HCT116 (cell line): ENCODE measurements around the gene CTNND2. TPM values are rescaled to one million over a fixed set of nuclear protein-coding genes. Genes with fewer than 3 reads are reported as not detected.

Source experiments
- ATAC-seq: fragments of 200-7000 bp; cut with Tn5 transposase; 2 replicates; pipeline ENCODE4 v1.9.1; 2020; ENCODE audit warnings: mild to moderate bottlenecking, moderate library complexity
- BruUV-seq: library from RNA; stranded (reverse); fragments of 400-500 nt; replicated peaks from 2 replicates; lab custom pipeline; 2021; lab: Mats Ljungman, UMichigan
- CTCF ChIA-PET: fragments of 300-600 bp; sonication (Branson Sonifier 250); formaldehyde crosslinking; loops from one replicate; lab custom pipeline; 2021; ENCODE audit warnings: antibody characterized with exemption; lab: Charles Lee
- POLR2A ChIA-PET: fragments of 300-600, 350-600 bp; sonication (Branson Sonifier 250); formaldehyde crosslinking; loops from one replicate; lab custom pipeline; 2021; ENCODE audit warnings: antibody characterized with exemption; lab: Charles Lee
- RAD21 ChIA-PET, 2 experiments: fragments of 300-600 bp; sonication (Branson Sonifier 250); formaldehyde crosslinking; loops; one replicate each; lab custom pipeline; 2023; ENCODE audit warnings: low total read pairs in 2 of 2; ENCODE audit not compliant: uncharacterized antibody in 2 of 2, unreplicated experiment in 2 of 2, low non-redundant PET in 1 of 2; lab: Charles Lee
- DNase-seq: peaks from one replicate; pipeline ENCODE4 v3.0.0-alpha.2; 2010; ENCODE audit warnings: low read depth, low spot score
- H2AFZ ChIP-seq: fragments of 200-600 bp; shearing (Covaris generic), sonication (generic); 2 replicates; pipeline ENCODE4 v1.6.1; 2017; ENCODE audit warnings: low read depth, mixed run types, mixed read lengths, antibody characterized with exemption, low read length; ENCODE audit not compliant: poor library complexity, severe bottlenecking
- H3K27ac ChIP-seq: 2 replicates; pipeline ENCODE4 v1.5.1; 2012; ENCODE audit warnings: low read depth, low read length
- H3K27me3 ChIP-seq: fragments of 200-600 bp; sonication (generic); 2 replicates; pipeline ENCODE4 v1.6.1; 2016; ENCODE audit warnings: mixed run types, low read length, mixed read lengths; ENCODE audit not compliant: insufficient read depth
- H3K36me3 ChIP-seq, 2 experiments: fragments of 200-500 bp in 1 of 2; fragments of 200-600 bp in 1 of 2; sonication (Bioruptor generic) in 1 of 2; sonication (generic) in 1 of 2; 2 replicates each; pipeline versions ENCODE4 v1.5.1 to v1.6.1; 2014 to 2016; ENCODE audit warnings: low read length in 2 of 2, inconsistent platforms in 1 of 2, mixed read lengths in 1 of 2, mixed run types in 1 of 2; ENCODE audit not compliant: insufficient read depth in 2 of 2, control insufficient read depth in 1 of 2
- H3K4me1 ChIP-seq, 2 experiments: fragments of 200-600 bp in 1 of 2; sonication (generic) in 1 of 2; 2 replicates each; pipeline versions ENCODE4 v1.5.1 to v1.6.1; 2012 to 2017; ENCODE audit warnings: low read length in 2 of 2, inconsistent platforms in 1 of 2, mild to moderate bottlenecking in 1 of 2, mixed read lengths in 1 of 2, mixed run types in 1 of 2, moderate library complexity in 1 of 2; ENCODE audit not compliant: insufficient read depth in 2 of 2, control insufficient read depth in 1 of 2
- H3K4me2 ChIP-seq: fragments of 200-600 bp; sonication (generic); 2 replicates; pipeline ENCODE4 v1.6.1; 2017; ENCODE audit warnings: mixed run types, low read length, mixed read lengths
- H3K4me3 ChIP-seq, 2 experiments: fragments of 200-600 bp in 1 of 2; sonication (generic) in 1 of 2; replicated peaks in 1 of 2; 2 replicates each; pipeline ENCODE4 v1.5.1; 2011 to 2016; ENCODE audit warnings: low read length in 2 of 2, control low read depth in 1 of 2, low read depth in 1 of 2, mild to moderate bottlenecking in 1 of 2, mixed read lengths in 1 of 2, mixed run types in 1 of 2
- H3K79me2 ChIP-seq: fragments of 200-600 bp; sonication (generic); 2 replicates; pipeline ENCODE4 v1.6.1; 2017; ENCODE audit warnings: mild to moderate bottlenecking, mixed run types, low read length, moderate library complexity, mixed read lengths; ENCODE audit not compliant: insufficient read depth
- H3K9ac ChIP-seq: fragments of 200-600 bp; sonication (generic); 2 replicates; pipeline ENCODE4 v1.6.1; 2016; ENCODE audit warnings: low read length, mixed read lengths
- H3K9me2 ChIP-seq: fragments of 200-600 bp; sonication (generic), shearing (Covaris generic); 2 replicates; pipeline ENCODE4 v1.6.1; 2017; ENCODE audit warnings: mixed run types, mild to moderate bottlenecking, moderate library complexity; ENCODE audit not compliant: insufficient read depth
- H3K9me3 ChIP-seq, 2 experiments: fragments of 200-500 bp in 1 of 2; fragments of 200-600 bp in 1 of 2; sonication (Bioruptor generic) in 1 of 2; sonication (generic) in 1 of 2; 2 replicates each; pipeline ENCODE4 v1.6.1; 2014 to 2017; ENCODE audit warnings: low read length in 2 of 2, mixed read lengths in 2 of 2, inconsistent platforms in 1 of 2, low read depth in 1 of 2, mild to moderate bottlenecking in 1 of 2, mixed run types in 1 of 2, moderate library complexity in 1 of 2; ENCODE audit not compliant: control insufficient read depth in 1 of 2, insufficient read depth in 1 of 2
- H4K20me1 ChIP-seq: fragments of 200-600 bp; sonication (generic), shearing (Covaris generic); 2 replicates; pipeline ENCODE4 v1.6.1; 2017; ENCODE audit warnings: mixed run types, mild to moderate bottlenecking, moderate library complexity; ENCODE audit not compliant: insufficient read depth
- CBX3 ChIP-seq: IDR thresholded peaks from 2 replicates; pipeline ENCODE4 v1.6.1; 2012; ENCODE audit warnings: low read depth
- CEBPB ChIP-seq: IDR thresholded peaks from 2 replicates; pipeline ENCODE4 v1.6.1; 2012; ENCODE audit warnings: low read depth
- EGR1 ChIP-seq: IDR thresholded peaks from 2 replicates; pipeline ENCODE4 v1.6.1; 2012; ENCODE audit warnings: low read depth
- EZH2phosphoT487 ChIP-seq: fragments of 200-600 bp; IDR thresholded peaks from 2 replicates; pipeline ENCODE4 v1.6.1; 2018; ENCODE audit warnings: antibody characterized with exemption, borderline replicate concordance
- POLR2A ChIP-seq: IDR thresholded peaks from 2 replicates; pipeline ENCODE4 v1.7.0; 2011; ENCODE audit warnings: borderline replicate concordance; ENCODE audit not compliant: insufficient read depth, insufficient read length; ENCODE audit errors: extremely low read depth
- POLR2AphosphoS5 ChIP-seq: IDR thresholded peaks from 2 replicates; pipeline ENCODE4 v1.6.1; 2011; ENCODE audit warnings: mild to moderate bottlenecking, low read depth, low read length, moderate library complexity
- RAD21 ChIP-seq: IDR thresholded peaks from 2 replicates; pipeline ENCODE4 v1.6.1; 2012; ENCODE audit warnings: low read depth, mild to moderate bottlenecking
- SP1 ChIP-seq: IDR thresholded peaks from 2 replicates; pipeline ENCODE4 v1.6.1; 2012; ENCODE audit warnings: low read depth
- SRF ChIP-seq: IDR thresholded peaks from 2 replicates; pipeline ENCODE4 v1.6.1; 2012; ENCODE audit warnings: low read depth
- TCF7L2 ChIP-seq: IDR thresholded peaks from 2 replicates; pipeline ENCODE4 v1.7.0; 2011; ENCODE audit warnings: borderline replicate concordance, inconsistent platforms; ENCODE audit not compliant: insufficient read depth, insufficient read length; ENCODE audit errors: extremely low read depth
- YY1 ChIP-seq: IDR thresholded peaks from 2 replicates; pipeline ENCODE4 v1.6.1; 2011; ENCODE audit warnings: low read length, low read depth, moderate library complexity, mild to moderate bottlenecking; ENCODE audit not compliant: insufficient replicate concordance; ENCODE audit errors: extremely low read depth
- ZFX ChIP-seq: fragments of 450-650 bp; IDR thresholded peaks from 2 replicates; pipeline ENCODE4 v1.6.1; 2017
- intact Hi-C: fragments of 100-400 bp; cut with micrococcal nuclease; formaldehyde crosslinking; loops from 2 replicates; pipeline ENCODE4 v1.10.0; 2022
- total RNA-seq: library from RNA; stranded (reverse); gene quantifications from one replicate; pipeline ENCODE4 v1.2.1, GENCODE V29; 2021; ENCODE audit not compliant: unreplicated experiment
- TF ChIP-seq, protein P1 (sequence below): IDR thresholded peaks from 2 replicates; pipeline ENCODE4 v1.6.1; 2012; ENCODE audit warnings: low read depth
- TF ChIP-seq, protein P2 (sequence below), 3 experiments: fragments of 200-600 bp in 1 of 3; sonication (generic) in 1 of 3; IDR thresholded peaks in 2 of 3; conservative IDR thresholded peaks in 1 of 3; 2 replicates each; pipeline ENCODE4 v1.5.1; 2012 to 2017; ENCODE audit warnings: low read depth in 2 of 3, low read length in 2 of 3, antibody characterized with exemption in 1 of 3, borderline replicate concordance in 1 of 3, control low read depth in 1 of 3, mild to moderate bottlenecking in 1 of 3, mixed read lengths in 1 of 3, mixed run types in 1 of 3, moderate library complexity in 1 of 3; ENCODE audit not compliant: insufficient read depth in 1 of 3

The CTNND2 gene
- total RNA-seq, 1 experiment from 2014 or later = not detected

DNA sequence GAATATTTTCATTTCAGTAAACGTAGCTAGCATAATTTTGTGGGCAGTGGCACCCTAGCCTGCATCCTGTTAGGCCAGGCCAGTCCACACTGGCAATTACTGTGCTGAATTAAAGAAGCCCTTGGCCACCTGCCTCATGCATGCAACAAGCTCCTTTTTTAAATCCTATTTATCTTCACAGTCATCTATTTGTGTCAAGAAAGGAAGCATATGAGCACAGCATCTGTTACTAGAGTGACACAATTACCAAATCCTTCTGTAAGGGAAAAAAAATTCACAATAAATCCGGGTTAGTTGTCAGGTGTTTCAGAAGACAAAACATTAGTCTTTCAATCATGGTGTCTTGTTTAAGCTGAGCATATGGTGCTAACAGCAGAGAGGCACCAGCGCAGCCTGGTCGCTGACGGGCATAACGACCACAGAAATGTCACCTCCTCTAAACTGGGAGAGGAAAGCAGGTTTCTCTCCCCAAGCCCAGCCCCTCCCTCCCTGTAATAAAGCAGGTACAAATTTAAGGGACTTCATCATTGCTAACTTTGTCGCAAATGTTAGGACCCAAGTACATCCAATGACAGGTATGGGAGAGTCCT, 520.6 kb downstream of the CTNND2 start:
- Histone ChIP-seq H4K20me1 (no peaks in the 10 kb centered on the region), H2AFZ (no peak overlapping the region), H3K4me1 (no peaks in the 10 kb centered on the region), H3K9me2 (no peaks in the 10 kb centered on the region), H3K36me3 (no peaks in the 10 kb centered on the region)
- ATAC-seq = no peak
- intact Hi-C loops = no loop called here
- no peak for TF ChIP-seq TCF7L2
- TF ChIP-seq CBX3 = no peak
- TF ChIP-seq POLR2AphosphoS5 = no peak
- no peak for TF ChIP-seq CEBPB
- TF ChIP-seq, protein P1, sequence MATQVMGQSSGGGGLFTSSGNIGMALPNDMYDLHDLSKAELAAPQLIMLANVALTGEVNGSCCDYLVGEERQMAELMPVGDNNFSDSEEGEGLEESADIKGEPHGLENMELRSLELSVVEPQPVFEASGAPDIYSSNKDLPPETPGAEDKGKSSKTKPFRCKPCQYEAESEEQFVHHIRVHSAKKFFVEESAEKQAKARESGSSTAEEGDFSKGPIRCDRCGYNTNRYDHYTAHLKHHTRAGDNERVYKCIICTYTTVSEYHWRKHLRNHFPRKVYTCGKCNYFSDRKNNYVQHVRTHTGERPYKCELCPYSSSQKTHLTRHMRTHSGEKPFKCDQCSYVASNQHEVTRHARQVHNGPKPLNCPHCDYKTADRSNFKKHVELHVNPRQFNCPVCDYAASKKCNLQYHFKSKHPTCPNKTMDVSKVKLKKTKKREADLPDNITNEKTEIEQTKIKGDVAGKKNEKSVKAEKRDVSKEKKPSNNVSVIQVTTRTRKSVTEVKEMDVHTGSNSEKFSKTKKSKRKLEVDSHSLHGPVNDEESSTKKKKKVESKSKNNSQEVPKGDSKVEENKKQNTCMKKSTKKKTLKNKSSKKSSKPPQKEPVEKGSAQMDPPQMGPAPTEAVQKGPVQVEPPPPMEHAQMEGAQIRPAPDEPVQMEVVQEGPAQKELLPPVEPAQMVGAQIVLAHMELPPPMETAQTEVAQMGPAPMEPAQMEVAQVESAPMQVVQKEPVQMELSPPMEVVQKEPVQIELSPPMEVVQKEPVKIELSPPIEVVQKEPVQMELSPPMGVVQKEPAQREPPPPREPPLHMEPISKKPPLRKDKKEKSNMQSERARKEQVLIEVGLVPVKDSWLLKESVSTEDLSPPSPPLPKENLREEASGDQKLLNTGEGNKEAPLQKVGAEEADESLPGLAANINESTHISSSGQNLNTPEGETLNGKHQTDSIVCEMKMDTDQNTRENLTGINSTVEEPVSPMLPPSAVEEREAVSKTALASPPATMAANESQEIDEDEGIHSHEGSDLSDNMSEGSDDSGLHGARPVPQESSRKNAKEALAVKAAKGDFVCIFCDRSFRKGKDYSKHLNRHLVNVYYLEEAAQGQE = no peak
- TF ChIP-seq ZFX = no peak
- TF ChIP-seq YY1 = no peak
- no peak for TF ChIP-seq RAD21
- TF ChIP-seq EGR1 = no peak
- no peak for TF ChIP-seq SRF
- no peak for TF ChIP-seq POLR2A
- no peak for TF ChIP-seq SP1
- TF ChIP-seq EZH2phosphoT487 = no peak
- TF ChIP-seq, protein P2, sequence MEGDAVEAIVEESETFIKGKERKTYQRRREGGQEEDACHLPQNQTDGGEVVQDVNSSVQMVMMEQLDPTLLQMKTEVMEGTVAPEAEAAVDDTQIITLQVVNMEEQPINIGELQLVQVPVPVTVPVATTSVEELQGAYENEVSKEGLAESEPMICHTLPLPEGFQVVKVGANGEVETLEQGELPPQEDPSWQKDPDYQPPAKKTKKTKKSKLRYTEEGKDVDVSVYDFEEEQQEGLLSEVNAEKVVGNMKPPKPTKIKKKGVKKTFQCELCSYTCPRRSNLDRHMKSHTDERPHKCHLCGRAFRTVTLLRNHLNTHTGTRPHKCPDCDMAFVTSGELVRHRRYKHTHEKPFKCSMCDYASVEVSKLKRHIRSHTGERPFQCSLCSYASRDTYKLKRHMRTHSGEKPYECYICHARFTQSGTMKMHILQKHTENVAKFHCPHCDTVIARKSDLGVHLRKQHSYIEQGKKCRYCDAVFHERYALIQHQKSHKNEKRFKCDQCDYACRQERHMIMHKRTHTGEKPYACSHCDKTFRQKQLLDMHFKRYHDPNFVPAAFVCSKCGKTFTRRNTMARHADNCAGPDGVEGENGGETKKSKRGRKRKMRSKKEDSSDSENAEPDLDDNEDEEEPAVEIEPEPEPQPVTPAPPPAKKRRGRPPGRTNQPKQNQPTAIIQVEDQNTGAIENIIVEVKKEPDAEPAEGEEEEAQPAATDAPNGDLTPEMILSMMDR (IDR thresholded peaks at IDR 0.05 in 2 of 3, conservative IDR thresholded peaks at IDR 0.05 in 1 of 3; ENCODE audit: borderline replicate concordance in 1 of 3, insufficient read depth in 1 of 3, low read depth in 2 of 3, low read length in 2 of 3) = no peak
- TF ChIP-seq, all 23 proteins: peak for 0
- no peaks in the 10 kb centered on the region for H3K27me3 ChIP-seq
- no peak for DNase-seq
- RAD21 ChIA-PET = no interaction called here
- H3K9me3 ChIP-seq = peaks cover 0 to 4% of the 10 kb centered on the region in 2 experiments; a peak in 2 of 4 replicates
- POLR2A ChIA-PET = no interaction called here
- H3K4me3 ChIP-seq = no peak overlapping the region
- H3K27ac ChIP-seq = no peak overlapping the region
- no peak overlapping the region for H3K4me2 ChIP-seq
- no peaks in the 10 kb centered on the region for H3K79me2 ChIP-seq
- BruUV-seq = no TSS peak
- no peak overlapping the region for H3K9ac ChIP-seq
- CTCF ChIA-PET = no interaction called here
